Measurements from ENCODE around the gene GRIFIN.
"Not testable (repeated sequence)": the region's sequence is repeated elsewhere in the genome, so short reads cannot be mapped to it uniquely, and the experiment has no call there.

The GRIFIN gene

DNA sequence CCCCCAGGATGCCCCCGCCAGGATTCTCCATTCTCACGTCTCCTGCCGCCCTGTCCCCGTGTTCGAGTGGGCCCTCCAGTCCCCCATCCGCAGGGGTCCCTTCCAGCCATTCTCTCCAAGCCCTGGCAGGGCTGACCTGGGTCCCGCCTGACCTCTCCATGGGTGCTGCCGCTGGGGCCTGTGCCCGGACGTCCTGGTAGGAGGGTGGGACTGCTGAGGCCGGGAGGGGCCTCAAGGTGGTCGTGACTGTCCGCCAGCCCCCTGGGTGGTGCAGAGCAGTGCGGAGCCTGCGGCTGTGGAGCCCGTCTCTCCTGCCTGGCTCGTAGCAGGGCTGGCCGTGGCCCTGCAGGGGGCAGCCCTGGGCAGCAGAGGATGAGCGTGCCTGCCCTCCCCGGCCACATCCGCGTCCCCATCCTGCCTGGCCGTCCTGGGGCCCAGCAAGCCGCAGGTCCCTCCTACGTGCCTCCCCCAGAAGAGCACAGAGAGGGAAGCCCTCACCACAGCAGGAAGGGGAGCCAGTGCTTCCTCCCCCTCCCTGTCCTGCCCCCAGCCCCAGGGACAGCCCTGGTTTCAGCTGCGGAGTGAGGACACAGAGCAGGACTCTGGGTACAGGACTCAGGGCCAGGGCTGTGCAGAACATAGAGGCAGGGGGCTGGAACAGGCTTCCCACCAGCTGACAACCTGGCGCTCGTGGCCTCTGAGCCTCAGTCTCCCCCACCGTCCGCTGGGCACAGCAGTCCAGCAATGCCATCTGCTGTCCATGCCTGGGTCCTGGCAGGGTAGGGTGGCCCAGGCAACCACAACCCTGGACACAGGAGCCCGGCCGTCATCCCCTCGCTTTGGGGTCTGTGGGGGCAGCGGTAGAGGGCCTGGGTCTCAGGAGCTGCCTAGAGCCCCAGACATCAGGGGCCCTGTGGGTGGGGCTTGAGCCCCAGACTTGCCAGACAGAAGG, 1.5 kb upstream of the GRIFIN start:
- peak; percentile 55 for DNase-seq

GRCh38 chr7:2476776-2477446, 713 bp upstream of the GRIFIN start:
- no peak for DNase-seq

GRCh38 chr7:2475678-2476015, 551 bp downstream of the GRIFIN start:
- no peak for DNase-seq

DNA sequence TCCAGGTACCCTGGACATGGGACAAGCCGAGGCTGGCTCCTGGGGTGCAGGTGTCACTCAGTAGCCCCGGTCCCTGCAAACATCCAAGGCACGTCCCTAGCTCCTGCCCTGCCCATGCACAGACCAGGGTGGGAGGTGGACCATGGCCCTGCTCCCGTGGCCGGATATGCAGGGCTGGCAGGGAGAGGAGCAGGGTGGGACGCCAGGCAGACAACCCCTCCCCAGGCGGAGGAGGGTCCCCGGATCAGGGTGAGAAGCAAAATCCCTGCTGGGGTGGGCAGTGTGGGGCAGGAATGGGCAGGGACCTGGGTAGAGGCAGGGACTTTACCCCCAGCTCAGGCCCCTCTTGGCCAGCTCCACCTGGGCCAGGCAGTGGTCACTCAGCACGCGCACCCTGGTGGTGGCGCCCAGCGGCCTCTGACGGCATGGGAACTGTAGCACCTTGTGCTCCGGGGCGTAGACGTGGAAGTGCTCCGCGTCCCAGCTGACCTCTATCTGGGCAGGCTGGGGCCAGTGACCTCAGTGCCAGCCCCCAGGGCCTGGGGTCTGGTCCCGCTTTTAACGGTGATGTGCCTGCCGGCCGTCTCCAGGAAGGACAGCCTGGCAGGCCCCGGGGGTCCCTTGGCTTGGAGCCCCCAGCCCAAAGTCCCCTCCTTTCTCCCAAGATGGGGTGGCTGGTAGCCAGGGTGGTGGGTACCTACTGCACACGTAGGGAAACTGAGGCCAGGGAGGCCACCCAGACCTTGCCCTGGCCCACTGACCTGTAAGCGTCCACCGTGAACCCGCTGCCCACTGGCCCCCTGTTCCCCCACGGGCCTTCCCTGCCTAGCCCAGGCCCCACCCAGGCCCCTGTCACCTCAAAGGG, 1.2 kb downstream of the GRIFIN start:
- no peak for DNase-seq

GRCh38 chr7:2474224-2474623, 2.0 kb downstream of the GRIFIN start:
- no peak for DNase-seq

GRCh38 chr7:2473496-2474180, 2.6 kb downstream of the GRIFIN start:
- DNase-seq = no peak

DNA sequence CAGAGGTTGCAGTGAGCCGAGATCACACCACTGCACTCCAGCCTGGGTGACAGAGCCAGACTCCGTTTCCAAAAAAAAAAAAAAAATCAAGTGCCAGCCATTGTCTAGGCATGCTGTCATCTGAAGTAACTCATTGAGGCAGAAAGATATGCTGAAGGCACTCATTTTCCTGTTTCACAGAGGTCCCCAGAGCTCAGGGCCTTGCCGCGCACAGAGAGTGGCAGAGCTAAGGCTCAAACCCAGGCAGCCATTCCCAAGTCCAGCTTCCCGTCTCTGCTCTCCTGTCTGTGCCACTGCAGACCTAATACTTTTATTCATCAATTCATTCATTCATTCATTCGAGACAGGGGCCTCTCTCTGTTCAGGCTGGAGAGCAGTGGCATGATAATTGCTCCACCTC, 3.5 kb downstream of the GRIFIN start:
- no peak for DNase-seq

GRCh38 chr7:2471396-2471795, 4.8 kb downstream of the GRIFIN start:
- no peak for DNase-seq

- no peak for DNase-seq
These were observed 5.2 kb downstream of the GRIFIN start for GRCh38 chr7:2471022-2471329.

DNA sequence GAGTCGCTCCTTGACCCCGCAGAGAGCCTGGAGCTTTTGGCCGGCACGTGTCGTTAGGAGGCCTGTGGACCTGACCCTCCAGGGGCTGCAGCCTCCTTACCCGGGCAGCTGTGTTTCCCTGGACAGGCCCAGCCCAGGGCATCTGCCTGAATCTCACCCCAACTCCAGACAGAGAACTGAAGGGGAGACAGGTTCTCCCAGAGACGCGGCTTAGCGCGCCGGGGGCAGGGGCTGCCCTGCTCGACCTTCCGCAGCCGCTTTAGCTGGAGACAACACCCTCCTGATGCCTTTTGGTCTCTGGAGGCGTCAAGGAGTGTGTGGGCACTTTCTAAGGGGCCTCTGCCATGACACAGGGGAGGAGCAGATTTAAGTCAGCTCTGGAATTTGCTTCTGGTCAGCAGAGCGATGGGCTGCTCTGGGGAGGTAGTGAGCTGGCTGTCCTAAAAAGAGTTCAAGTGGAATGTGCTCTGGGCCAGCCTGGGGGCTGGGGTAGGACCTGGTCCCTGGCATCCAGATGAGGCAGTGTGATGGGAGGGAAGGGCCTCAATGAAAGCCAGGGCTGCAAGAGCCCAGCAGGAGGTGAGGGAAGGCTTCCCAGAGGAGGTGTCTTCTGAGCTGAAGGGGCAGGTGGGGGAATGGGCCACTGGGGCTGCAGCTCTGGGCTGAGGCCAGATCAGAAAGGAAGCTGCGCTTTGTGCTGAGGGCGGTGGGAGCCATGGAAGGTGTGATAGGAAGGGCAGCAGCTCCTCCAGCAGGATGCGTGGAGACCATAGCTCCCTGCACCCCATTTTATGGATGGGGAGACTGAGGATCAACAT, 5.8 kb downstream of the GRIFIN start:
- DNase-seq = no peak

- not testable (repeated sequence) for DNase-seq
These were observed 6.6 kb downstream of the GRIFIN start for GRCh38 chr7:2469460-2470203.

- DNase-seq = no peak
These were observed 8.0 kb downstream of the GRIFIN start for GRCh38 chr7:2468227-2468626.

- DNase-seq = no peak
These were observed 9.5 kb downstream of the GRIFIN start for GRCh38 chr7:2466675-2467074.

DNA sequence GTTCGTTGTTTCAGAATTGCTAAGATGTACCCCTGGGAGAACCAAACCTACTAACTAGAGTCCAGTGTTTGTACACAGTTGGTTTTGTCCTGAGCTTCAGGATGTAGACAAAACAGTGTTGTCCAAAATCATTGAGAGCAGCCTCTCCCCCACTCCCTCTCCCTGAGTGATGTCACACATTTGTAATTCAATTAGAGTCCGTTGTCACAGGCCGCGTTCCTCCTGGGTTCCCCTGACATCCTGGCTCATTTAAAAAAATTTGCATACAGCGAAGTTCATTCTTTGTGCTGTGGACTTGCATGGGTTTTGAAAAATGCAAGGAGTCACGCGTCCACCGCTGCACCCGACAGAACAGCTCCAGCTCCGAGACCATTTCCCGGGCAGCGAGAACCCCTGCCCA, 10.3 kb downstream of the GRIFIN start:
- DNase-seq = no peak

DNA sequence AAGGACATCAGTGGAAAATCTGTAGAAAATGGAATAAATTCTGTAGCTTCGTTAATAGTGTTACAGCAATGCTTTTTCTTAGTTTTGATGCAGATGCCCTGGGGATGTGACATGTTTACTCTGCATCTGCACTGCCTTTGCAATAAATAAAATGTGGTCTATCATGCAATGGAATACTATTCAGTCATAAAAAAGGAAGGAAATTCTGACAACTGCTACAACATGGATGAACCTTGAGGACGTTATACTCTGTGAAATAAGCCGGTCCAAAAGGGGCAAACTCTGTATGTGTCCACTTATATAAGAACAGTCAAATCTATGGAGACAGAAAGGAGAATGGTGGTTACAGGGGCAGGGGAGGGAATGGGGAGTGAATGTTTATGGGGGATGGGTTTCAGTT, 13.5 kb downstream of the GRIFIN start:
- no peak for DNase-seq

GRCh38 chr7:2461268-2462026, 14.8 kb downstream of the GRIFIN start:
- no peak for DNase-seq

GRCh38 chr7:2460641-2461040, 15.6 kb downstream of the GRIFIN start:
- DNase-seq = no peak

DNA sequence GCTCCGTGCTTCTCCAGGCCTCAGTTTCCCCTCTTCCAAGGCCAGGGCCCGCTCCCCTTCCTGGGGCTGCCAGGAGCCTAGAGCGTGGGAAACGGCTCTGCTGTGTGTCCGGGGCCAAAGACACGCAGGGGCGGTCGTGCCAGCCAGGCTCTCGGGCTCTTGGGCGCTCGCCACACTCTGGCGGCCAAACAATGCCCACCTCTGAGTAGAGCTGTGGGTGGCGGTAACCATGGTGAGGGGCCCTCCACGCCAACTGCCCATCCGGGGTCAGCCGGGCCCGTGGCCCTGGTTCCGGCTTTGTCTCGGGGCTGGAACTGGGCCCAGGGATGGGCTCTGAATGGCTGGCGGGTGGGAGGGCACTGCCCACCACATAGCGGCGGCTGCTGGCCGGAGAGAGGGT, 16.0 kb downstream of the GRIFIN start:
- DNase-seq = no peak

DNA sequence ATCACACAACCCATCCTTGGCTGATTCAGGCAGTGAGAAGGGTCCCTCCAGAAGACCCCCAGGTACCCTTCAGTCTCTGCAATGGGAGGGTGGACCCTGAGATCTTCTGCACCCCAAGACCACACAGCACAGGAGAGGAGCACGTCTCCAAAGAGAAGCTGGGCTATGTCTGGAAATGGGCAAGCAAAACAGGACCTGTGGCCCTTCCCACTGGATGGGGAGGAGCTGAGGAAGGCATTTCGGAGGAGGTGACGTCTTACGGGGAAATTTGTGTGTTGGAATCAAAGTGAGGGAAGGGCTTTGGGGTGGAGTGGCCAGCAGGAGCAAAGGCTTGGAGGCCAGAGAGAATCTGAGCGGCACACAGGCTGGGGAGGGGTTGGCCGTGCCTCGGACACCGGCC, 16.5 kb downstream of the GRIFIN start:
- DNase-seq = no peak

GRCh38 chr7:2453849-2454248, 22.3 kb downstream of the GRIFIN start:
- not testable (repeated sequence) for DNase-seq
